ENCODE data around the gene FRS3. TPM values are rescaled to one million over a fixed set of nuclear protein-coding genes. Genes with fewer than 3 reads are reported as not detected.
A peak's percentile ranks its signal among the peaks of the same experiment; 100 is the strongest.

Gene FRS3
- total RNA-seq, 1 experiment from 2014 or later: 3.4 TPM

DNA sequence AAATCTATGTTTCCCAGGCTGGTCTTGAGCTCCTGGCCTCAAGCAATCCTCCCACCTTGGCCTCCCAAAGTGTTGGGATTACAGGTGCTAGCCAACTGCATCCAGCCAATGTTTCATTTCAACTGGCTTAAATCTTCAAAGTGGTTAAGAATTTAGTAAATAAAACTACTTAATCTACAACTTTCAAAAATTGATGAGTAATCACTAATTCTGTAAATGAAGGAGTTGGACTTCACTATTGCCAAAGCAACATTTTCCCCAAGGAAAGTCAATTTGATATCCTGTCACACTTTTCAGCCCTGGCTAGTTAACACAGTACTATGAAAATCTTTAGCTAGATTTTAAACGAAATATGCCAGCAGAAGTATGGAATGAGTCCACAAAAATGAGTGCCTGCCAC lies 11.6 kb upstream of the FRS3 start:
- no peak for DNase-seq (ENCODE audit: low spot score)

DNA sequence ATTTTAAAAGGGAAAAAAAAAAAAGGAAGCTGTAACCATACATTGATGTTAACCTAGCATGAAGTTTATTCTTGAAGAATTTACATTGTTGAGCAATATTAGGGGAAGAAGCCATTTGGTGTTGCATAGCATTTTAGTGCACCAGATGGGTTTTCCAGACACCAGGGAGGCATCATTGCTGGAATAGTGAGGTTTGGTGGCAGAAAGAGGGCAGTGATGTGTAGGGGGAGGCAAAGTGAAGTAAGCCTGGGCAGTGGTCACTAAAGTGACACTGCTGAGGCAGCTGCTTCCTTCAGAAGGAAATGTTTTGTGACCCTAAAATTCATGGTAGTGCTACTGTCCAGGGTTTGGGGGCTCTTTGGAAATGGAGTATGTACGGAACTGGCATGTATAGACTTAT lies 10.3 kb upstream of the FRS3 start:
- DNase-seq (ENCODE audit: low spot score): no peak

DNA sequence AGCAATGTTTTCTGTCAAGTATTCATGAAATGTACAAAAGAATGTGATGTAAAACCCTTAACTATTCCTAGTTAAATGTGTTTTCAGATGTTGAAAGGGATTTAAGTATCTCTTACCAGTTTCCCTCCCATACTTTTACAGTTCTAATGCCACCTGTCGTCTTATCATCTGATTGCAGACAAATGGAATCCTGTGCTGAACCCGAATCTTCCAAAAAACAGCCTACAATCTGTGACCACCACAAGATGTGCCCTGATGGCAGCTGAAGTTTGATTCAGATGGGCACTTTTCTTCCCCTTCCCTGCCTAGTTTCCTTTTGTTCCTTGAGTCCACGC lies 9.7 kb upstream of the FRS3 start:
- DNase-seq (ENCODE audit: low spot score): no peak

DNA sequence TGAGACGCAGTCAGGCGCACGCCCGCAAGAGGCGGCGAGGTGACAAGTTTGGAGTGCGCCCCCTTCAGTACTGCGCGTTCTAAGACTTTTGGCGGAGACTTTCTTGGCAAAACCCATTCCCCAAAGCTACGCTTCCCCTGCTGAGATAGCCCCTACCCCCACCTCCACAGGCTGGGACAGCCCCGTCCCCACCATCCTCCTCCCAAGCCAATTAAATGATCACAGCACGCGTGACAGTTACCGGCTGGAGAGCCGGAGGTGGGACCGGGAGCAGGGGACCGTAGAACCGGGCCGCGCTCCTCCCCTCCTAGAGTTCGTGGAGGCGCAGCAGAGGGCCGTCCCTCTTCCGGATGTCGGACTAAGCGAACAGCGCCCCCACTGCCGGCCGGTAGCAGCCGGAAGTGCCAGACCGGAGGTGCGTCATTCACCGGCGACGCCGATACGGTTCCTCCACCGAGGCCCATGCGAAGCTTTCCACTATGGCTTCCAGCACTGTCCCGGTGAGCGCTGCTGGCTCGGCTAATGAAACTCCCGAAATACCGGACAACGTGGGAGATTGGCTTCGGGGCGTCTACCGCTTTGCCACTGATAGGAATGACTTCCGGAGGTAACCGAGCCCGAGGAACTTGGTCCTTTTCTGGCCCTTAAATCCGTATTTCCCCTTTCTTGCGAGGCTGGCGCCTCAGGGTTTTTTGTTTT lies 7.7 kb upstream of the FRS3 start, which contains the start of gene TOMM6:
TSS of gene TOMM6 (plus strand) at position 476 of the 699 bp plus-strand sequence. CDS start at position 480, 4 bp downstream.
- DNase-seq (ENCODE audit: low spot score): peak; percentile 95

DNA sequence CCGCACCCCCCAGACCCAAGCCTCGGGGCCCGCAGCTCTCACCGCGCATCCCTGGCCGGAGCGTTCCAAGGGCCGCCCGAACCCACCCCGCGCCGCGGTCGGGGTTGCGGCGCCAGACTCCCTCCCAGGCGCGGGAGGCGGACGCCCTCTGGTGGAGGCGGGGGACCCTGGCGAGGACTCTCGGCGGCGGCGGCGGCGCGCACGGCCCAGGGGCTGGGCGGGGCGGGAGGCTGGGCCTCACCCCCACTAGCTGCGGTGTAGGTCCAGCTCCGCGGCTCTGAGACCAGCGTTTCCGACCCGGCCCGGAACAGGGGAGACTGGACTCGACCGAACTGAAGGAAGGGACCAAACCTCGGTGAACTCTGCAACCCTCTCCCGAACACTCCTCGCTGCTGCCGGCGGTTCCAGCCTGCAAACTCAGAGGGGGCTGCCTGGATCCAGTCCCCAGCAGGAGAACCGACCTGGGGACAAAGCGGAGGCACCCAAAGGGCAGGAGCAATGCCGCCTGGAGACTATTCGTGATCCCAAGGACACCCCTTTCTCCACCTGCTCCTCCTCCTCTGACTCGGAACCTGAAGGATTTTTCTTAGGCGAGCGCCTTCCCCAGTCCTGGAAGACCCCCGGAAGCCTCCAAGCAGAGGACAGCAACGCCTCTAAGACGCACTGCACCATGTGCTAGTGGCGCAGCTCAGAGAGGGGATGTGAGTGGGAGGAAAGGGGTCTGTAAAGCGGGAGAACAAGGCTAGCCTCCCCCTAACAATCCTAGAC lies 6.9 kb upstream of the FRS3 start:
- DNase-seq (ENCODE audit: low spot score): peak; percentile 84

DNA sequence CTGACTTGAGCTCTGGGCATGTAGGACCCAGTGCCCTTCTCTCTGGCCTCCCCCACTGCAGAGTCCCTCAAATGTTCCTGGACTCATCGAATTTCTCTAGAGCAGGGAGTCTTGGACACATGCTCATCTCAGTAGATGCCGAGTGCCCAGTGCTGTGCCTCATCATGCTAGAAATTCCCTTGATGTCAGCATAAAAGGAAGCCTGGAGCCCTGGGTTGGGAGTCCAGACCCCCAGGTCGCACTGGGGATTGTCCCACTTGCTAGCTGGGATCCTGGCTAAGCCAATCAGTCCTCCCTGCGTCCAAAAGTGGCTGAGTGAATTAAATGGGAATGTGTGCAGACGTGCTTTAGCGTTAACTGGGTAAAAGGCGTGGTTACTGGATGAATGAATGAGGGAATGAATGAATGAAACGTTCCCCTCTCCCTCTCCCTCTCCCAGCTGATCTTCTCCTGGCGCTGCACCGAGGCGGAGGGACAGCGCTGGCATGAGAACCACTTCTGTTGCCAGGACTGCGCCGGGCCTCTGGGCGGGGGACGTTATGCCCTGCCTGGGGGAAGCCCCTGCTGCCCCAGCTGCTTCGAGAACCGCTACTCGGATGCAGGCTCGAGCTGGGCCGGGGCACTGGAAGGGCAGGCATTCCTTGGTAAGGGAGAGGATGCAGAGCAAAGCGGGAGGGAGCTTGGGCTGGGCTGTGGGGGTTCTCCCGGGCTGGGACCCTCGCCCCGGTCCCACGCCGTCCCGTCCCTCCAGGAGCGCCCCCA lies 6.2 kb upstream of the FRS3 start:
- DNase-seq (ENCODE audit: low spot score): no peak

DNA sequence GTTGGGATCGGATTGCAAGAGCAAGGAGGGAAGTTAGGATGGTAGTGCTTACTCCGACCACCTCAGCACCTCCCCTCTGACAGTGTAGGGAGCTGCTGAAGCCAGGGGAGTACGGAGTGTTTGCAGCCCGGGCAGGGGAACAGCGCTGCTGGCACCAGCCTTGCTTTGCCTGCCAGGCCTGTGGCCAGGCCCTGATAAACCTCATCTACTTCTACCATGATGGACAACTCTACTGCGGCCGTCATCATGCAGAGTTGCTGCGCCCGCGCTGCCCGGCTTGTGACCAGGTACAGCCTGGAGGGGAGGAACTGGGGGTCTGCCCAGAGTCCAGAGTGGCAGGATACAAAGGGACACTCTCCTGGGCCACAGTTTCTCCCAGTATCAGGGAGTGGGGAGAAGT lies 5.6 kb upstream of the FRS3 start:
- no peak for DNase-seq (ENCODE audit: low spot score)

DNA sequence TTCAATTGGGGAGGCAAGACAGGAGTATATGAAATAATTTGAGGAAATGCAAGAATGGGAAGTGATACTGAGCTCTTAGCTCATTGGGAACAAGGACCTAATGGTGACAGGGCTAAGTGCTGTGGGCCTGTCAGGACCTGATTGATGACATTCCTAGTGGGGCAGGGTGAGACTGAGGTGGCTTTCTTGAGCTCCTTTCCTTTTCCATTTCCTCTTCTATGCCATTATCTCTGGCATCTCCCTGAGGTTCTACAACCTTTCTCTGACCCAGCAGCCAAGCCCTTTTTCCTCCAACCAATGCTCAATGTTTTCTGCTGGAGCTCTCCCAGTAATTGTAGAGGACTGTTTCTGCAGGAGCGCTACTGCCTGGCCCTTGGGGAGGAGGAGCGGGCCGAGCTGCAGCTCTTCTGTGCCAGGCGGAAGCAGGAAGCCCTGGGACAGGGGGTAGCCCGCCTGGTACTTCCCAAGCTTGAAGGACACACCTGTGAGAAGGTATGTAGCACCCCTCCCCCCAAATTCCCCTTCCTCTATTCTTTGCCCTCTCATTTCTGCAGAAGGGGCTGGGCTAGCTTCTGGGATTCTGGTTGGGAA lies 5.0 kb upstream of the FRS3 start:
- DNase-seq (ENCODE audit: low spot score): peak; percentile 86

DNA sequence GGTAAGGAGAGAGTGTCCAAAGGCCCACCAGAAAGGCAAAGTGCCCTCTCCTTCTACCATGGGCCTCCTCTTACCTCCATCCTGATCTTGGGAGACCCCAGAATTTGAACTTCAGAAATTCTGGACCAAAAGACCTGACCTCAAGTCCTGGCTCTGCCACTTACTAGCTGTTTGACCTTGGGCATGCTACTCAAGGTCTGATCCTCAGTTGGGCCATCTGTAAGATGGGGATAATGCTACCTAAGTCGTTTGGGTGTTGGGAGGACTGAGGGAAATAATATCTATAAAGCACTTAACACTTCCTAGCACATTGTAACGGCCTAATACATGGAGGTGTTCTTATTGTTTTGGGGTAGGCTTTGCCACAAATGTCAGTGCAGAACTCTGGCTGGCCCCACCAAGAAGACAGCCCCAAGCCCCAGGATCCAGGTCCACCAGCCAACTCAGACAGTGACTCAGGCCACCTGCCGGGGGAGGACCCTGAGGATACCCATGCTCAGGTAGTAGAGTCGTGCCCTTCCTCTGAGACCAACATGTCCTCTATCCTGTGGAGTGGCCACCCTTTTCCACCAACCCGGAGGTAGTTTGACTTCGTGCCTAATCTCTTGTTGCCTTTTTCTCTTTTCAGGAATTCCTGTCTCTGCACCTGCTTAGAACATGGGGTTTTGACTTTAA lies 3.5 kb upstream of the FRS3 start:
- no peak for DNase-seq (ENCODE audit: low spot score)

DNA sequence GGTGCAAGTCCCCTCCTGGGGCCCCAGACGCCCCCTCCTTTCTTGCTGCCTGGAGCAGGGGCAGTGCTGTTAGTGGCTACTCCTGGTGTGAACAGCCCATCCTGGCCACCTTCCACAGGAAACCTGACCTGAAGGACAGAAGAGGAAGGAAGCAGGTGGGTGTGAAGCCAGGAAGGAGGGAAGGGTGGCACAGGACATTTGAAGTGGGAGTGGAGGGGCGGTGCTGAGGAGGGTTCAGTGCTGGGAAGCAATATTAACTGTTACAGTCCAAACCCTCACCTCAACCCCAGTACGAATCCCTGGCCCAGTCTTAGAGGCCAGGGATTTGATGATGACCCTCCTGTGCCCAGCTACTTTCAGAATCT lies 1.6 kb upstream of the FRS3 start:
- peak; percentile 50 for DNase-seq (ENCODE audit: low spot score)

DNA sequence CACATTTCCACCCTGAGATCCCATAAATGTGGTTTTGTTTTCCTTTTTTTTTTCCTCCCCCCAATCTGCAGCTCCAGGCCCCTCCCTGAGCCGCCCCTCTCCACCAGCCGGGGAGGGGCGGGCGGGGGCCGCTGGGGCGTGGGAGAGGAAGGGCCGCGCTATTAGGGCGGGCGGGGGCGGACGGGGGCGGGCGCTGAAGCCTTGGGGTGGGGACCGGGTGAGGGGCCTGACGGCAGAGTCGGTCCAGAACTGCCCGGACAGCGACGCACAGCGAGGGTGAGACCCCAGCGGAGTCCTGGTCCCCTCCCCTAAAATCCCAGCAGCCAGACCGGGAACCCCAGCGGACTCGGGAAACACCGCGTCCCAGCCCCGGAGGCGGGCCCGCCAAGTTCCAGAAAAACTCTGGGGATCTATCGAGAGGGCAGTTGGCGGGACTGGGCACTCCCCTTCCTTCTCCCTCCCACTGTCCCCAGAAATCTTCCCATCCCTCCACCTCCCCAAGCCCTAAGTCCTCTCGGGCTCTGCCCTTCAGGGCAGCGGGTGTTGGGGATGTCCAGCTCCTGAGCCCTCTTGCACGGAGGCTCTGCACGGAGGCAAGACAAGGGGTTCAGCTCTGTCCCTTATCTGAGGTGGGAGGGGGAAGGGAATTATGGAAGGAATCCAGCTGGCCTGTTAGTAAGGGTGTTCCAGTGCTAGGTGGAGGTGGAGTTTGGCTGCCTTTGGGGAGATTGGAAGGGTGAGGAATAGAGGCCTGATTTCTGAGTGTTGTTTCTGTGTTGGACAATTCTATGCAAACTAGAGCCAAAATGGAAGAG lies 1.1 kb upstream of the FRS3 start, which contains the start of gene PRICKLE4:
TSS of gene PRICKLE4 (plus strand) at position 232 of the 815 bp plus-strand sequence. CDS start 2,692 bp downstream, outside the sequence.
- peak; percentile 75 for DNase-seq (ENCODE audit: low spot score)

DNA sequence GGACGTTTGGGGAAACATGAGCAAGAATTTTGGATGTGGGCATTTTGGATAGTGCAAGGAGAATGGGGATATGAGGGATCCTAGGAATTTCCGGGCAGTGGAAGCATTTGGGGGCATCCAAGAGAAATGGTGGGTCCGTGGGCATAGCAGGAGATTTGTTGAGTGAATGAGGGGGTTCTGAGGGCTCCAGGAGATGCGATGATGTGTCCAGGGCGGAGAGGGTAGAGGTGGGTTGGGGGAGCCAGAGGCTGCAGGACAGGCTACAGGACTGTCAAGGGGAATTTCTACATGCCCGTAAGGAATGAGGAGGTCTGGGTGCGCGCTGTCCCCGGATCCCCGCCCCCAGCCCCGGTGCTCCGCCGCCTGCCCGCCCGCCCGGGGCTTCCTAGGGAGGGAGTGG lies 364 bp downstream of the FRS3 start:
- DNase-seq (ENCODE audit: low spot score): no peak

DNA sequence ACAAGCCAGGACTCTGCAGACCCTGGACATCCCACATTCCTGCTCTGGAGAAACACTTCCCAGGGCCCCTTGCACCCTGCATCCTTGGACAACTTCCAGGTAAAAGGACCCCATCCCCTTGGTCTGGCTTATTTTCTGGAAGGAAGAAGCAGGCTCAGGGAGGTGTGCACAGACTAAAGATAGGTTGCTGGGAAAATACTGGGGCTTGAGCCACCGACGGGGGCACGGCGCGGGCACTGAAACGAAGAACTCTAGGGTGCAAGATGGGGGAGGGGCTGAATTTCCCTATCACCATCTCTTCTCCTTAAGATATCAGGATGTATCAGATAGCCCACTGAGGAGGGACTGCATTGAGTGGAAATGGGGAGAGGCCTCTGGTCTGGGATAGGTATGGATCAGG lies 805 bp downstream of the FRS3 start:
- DNase-seq (ENCODE audit: low spot score): no peak

DNA sequence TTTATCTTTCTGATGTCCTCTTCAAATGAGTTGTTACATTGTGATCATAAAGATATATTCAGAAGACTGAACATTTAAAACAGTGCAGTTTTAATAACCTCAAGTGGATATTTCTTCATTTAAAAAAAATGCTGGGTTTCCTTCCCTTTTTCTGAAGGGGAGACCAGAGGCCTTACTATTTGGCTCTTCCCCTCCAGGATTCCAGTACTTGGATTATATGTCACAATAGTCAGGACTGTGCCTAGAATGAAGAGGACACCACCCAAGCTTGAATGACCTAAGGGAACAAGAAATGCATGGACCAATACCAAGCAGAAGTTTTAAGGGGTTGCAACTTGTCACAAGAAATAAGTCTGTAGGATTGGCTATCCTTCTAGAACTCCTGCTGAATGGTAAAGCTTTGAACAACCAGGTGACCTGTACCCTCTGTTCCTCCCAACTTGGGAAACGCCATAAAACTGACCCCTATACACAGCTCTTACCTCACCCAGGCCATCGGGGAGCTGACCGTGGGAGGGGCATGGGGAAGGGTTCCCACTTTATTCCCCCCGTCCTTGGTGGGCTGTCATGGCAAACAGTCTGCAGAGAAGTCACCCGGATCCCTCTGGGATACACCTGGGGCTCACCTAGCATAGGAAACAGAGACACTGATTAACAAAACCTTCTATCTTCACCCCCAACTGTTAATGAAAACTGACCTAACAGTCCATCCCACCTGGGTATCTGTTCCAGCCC lies 2.0 kb downstream of the FRS3 start:
- no peak for DNase-seq (ENCODE audit: low spot score)

DNA sequence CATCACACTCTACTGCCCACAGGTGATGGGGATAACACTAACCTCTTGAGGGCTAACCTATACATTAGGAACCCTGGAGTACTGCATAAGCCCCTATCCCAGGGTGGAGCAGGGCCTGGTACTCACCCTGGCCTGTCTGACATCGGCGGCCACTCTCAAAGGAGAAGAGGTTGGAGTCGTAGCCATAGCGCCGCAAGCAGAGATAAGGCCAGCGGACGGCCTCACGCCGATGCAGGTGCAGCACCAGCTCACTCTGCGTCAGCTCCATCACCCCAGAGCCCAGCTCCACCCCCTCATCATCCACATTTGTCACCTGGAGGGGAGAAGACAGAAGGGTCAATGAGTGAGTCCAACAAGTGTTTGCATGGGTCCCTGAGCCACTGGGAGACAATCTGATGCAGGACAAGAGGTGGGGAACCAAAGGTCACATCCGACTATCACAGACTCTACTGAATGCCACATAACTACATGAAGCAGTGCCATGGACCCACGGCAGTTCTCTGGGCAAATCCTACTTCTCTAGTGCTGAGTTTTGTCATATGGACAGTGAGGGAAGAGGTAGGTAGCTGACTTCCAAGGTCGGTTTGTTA lies 4.3 kb downstream of the FRS3 start:
- no peak for DNase-seq (ENCODE audit: low spot score)

DNA sequence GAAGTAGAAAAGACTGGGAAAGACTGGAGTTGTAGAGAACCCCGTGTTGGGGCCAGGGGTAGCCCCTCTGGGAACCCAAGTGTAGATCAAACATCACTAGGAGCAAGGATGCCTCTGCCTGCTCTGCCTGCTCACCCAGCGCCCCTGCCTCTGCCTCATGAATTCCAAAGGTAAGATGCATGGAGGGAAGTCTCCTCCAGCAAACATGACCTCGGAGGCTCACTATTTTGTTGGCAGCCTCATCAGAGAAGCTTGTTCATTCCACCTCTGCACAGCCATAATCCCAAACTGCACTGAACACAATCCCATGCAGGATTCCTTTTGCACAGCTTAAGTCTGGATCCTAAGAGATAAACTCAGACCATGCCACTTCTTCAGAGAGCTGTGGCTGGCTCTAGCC lies 4.9 kb downstream of the FRS3 start:
- no peak for DNase-seq (ENCODE audit: low spot score)

DNA sequence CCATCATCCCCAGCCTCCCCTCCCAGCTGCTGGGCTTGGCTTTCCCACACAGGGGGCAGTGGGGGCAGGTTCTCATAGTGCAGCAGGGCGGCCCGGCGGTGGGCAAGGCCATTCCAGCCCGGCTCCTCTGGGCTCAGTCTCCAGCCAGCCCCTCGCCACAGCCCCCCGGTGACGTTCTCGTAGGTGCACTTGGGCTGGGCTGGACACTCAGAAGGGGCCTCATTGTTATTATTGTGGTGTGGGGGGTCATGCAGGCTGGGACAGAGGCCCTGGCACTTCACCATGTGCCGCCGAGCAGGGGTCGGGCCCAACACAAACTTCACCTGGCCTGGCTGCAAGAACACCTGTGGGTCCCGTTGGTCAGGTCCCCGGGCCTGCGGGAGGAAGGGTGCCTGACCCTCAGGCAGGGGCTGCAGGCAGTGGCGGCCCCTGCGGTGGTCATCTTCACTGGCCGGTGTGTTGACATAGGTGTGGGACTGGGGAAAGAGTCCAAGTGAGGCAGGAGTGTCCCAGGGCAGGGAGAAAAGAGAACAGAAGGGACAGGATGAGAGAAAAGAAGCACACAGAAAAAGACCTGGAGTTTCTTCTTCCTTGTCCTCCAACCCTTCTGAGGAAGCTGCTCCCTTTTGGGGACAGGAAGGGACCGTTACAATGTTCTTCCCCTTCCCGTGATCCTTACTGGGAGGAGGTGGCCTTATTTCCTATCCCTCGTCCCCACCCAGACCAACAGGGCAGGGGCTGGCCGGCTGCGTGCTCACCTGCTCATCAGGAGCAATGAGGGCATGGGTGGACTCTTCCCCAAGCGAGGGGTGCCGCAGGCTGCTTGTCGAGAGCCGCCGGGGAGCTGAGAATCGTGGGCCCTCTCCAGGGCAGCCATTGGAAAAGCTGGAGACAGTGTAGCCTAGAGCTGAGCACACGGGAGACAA lies 8.4 kb downstream of the FRS3 start:
- DNase-seq (ENCODE audit: low spot score): no peak

DNA sequence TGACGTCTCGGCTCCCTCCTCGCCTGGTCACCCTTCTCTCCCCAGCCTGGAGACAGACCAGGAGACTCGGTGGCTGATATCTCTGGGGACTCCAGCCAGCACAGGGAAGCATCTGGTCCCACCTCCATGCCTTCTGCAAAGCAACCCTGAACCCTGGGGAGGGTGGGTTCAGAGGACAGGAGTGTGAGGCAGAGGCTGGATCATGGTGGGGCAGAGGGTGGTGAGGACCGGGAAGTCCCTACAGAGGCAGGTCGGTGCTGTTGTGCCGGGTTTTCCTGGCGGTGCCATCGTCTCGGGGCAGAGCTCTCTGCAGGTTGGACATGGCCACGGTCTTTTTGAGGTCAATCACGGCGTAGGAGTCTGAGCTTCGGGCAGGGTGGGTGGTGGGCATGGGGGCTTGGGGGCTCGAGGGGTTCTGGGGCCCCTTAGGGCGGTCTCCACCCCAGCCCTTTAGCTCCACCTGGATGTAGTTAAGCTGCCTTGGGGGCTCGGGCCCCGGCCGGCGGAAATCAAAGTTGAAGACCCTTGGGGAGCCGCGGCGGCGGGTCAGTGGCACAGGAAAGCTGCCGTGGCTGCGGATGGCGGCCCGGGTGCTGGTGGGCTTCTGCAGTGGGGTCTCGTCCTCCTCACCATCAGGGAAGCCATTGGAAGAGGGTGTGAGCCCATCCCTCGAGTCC lies 9.2 kb downstream of the FRS3 start:
- DNase-seq (ENCODE audit: low spot score): no peak

All from HT-29 (cell line).